ENCODE results near the gene PROS1.

DNA sequence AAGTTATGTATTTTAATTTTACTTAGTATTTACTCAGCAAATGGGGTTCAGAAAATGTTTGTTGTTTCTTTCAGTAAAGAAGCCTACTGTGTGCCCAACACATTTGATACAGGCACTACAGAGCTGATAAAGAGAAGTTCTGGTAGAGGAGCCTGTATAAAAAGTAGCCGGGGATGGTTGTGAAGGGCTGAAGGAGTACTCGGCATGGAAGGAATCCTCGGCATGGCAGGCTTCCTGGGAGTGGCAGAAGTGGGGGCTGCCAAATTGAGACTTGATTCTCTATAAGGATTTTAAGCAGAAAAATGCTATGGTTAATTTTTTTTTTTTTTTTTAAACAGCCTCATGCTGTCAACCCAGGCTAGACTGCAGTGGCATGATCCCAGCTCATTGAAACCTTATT is 15.5 kb upstream of the PROS1 start:
- TF ChIP-seq POLR2A (IDR thresholded peaks at IDR 0.05; ENCODE audit: low read length) (no peak), GATA1 (IDR thresholded peaks at IDR 0.05; ENCODE audit: low read depth, low read length) (no peak)
